ENCODE results near the gene CHRM4. TPM values are rescaled to one million over a fixed set of nuclear protein-coding genes. Genes with fewer than 3 reads are reported as not detected.

CHRM4 gene
- total RNA-seq, 1 donor from 2014 or later = 8.5 TPM

DNA sequence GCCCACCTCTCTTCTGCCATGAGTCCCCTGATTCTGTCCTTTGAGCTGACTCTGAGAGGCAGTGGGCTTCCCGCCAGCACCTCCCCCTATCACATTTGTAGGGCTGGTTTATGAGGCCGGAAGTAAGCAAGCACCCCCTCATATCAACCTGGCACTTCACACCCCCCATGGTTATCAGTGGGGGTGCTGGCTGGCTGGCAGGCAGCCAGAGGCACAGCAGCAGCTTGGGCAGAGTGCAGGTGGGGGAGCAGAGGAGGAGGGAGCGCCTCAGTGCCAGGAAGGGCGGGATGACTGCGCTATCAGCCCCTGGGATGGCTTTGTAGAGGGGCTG lies 22.9 kb upstream of the CHRM4 start:
- H3K27ac Mint-ChIP-seq (ENCODE audit: unreplicated experiment) = no peak overlapping the region
- peaks cover 30% of the 10 kb centered on the region for H3K4me1 Mint-ChIP-seq (ENCODE audit: low read depth, unreplicated experiment)
- H3K27me3 Mint-ChIP-seq (ENCODE audit: unreplicated experiment) = peaks cover 7% of the 10 kb centered on the region
- peaks cover 9% of the 10 kb centered on the region for H3K9me3 Mint-ChIP-seq (ENCODE audit: unreplicated experiment)
- H3K4me3 Mint-ChIP-seq (ENCODE audit: unreplicated experiment) = no peak overlapping the region
- TF ChIP-seq, protein P1, sequence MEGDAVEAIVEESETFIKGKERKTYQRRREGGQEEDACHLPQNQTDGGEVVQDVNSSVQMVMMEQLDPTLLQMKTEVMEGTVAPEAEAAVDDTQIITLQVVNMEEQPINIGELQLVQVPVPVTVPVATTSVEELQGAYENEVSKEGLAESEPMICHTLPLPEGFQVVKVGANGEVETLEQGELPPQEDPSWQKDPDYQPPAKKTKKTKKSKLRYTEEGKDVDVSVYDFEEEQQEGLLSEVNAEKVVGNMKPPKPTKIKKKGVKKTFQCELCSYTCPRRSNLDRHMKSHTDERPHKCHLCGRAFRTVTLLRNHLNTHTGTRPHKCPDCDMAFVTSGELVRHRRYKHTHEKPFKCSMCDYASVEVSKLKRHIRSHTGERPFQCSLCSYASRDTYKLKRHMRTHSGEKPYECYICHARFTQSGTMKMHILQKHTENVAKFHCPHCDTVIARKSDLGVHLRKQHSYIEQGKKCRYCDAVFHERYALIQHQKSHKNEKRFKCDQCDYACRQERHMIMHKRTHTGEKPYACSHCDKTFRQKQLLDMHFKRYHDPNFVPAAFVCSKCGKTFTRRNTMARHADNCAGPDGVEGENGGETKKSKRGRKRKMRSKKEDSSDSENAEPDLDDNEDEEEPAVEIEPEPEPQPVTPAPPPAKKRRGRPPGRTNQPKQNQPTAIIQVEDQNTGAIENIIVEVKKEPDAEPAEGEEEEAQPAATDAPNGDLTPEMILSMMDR (IDR thresholded peaks at IDR 0.05; ENCODE audit: partially characterized antibody, unreplicated experiment) = no peak
- H3K36me3 Mint-ChIP-seq (ENCODE audit: unreplicated experiment) = no peaks in the 10 kb centered on the region
- DNase-seq = no peak

DNA sequence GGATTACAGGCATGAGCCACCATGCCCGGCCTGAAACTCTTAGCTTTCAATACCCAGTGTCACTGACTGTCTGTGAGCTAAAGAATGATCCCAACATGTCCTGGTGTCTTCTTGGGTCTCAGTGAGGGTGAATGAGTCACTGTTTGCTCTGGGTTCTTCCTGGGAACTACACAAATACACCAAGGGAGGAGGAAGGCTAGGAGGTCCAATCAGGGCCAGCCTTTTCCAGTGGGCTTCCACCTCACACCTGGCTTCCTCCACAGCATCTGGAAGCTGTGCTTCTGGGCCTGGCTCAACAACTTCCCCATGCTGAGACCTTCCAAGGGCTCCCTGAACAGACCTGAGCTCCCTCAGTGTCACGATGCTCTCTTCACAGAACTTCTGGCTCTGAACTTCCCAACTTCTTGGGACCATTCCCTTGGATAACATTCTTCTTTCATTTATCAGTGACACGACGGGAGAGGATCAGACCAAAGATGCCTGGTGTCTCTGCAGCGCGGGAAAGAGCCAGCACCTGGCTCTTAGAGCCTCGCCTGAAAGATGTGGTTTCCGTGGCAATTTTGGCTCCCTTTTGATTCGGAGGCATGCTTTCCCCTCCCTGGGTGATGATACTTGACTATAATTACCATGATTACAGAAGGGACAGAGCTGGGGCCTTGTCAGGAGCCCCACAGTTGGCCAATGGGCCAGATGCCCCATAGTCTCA lies 22.3 kb upstream of the CHRM4 start:
- peaks cover 9% of the 10 kb centered on the region for H3K9me3 Mint-ChIP-seq (ENCODE audit: unreplicated experiment)
- peaks cover 26% of the 10 kb centered on the region for H3K4me1 Mint-ChIP-seq (ENCODE audit: low read depth, unreplicated experiment)
- no peak overlapping the region for H3K4me3 Mint-ChIP-seq (ENCODE audit: unreplicated experiment)
- H3K36me3 Mint-ChIP-seq (ENCODE audit: unreplicated experiment) = no peaks in the 10 kb centered on the region
- no peak overlapping the region for H3K27ac Mint-ChIP-seq (ENCODE audit: unreplicated experiment)
- DNase-seq = no peak
- TF ChIP-seq, protein P1 (IDR thresholded peaks at IDR 0.05; ENCODE audit: partially characterized antibody, unreplicated experiment) = no peak
- H3K27me3 Mint-ChIP-seq (ENCODE audit: unreplicated experiment) = peaks cover 7% of the 10 kb centered on the region

DNA sequence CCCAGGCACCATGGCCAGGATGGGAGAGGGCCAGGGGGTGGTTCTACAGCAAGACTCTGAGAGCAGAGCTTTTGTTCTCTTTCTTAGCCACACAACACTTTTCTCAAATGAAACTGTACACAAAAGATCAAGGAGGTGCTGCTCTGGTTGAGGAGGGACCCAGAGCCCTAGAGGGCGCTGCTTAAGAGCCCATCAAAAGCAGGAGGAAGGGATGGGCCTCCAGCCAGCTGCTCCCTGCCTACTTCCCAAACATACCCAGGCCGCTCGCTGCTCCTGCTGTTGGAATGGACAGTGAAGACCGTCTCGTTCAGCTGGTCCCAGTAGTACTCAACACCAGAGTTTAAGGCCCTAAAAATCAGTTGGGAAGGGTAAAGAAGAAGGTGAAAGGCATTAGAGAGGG lies 18.4 kb upstream of the CHRM4 start:
- H3K9me3 Mint-ChIP-seq (ENCODE audit: unreplicated experiment) = peaks cover 11% of the 10 kb centered on the region
- peaks cover 7% of the 10 kb centered on the region for H3K27me3 Mint-ChIP-seq (ENCODE audit: unreplicated experiment)
- TF ChIP-seq, protein P1 (IDR thresholded peaks at IDR 0.05; ENCODE audit: partially characterized antibody, unreplicated experiment) = no peak
- H3K4me1 Mint-ChIP-seq (ENCODE audit: low read depth, unreplicated experiment) = peaks cover 16% of the 10 kb centered on the region
- H3K36me3 Mint-ChIP-seq (ENCODE audit: unreplicated experiment) = no peaks in the 10 kb centered on the region
- H3K27ac Mint-ChIP-seq (ENCODE audit: unreplicated experiment) = peak overlapping the region; percentile 70
- peak overlapping the region; percentile 38 for H3K4me3 Mint-ChIP-seq (ENCODE audit: unreplicated experiment)
- DNase-seq = peak; percentile 59

DNA sequence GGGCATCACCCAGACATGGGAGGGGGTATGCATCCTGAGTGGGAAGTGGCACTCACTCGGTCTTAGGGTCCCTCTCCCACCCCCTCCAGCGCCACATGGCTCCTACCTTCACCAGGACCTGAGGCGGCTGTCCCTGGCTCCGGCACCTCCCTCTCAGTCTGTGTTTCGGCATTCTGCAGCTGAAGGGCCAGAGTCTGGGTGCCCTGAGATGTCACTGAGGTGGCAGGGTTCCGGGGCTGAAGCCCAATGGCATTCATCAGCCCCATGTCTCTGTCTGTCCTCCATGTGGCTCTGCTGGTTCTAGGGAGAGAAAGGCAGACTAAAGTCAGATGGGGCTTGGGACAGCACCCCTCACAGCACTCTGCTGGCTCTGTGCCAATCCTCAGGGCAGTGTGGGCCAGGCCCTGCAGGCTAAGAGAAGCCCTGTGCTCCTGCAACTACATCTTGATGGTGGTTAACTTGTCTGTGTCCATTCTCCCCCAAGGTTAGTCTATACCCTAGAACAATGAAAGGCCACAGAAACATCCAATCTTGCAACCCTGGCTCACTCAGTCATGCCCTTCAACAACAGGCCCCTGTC lies 16.9 kb upstream of the CHRM4 start:
- DNase-seq = no peak
- H3K4me1 Mint-ChIP-seq (ENCODE audit: low read depth, unreplicated experiment) = peaks cover 17% of the 10 kb centered on the region
- H3K27ac Mint-ChIP-seq (ENCODE audit: unreplicated experiment) = peak overlapping the region; percentile 33
- TF ChIP-seq, protein P1 (IDR thresholded peaks at IDR 0.05; ENCODE audit: partially characterized antibody, unreplicated experiment) = no peak
- H3K4me3 Mint-ChIP-seq (ENCODE audit: unreplicated experiment) = no peak overlapping the region
- H3K27me3 Mint-ChIP-seq (ENCODE audit: unreplicated experiment) = peaks cover 11% of the 10 kb centered on the region
- peaks cover 9% of the 10 kb centered on the region for H3K9me3 Mint-ChIP-seq (ENCODE audit: unreplicated experiment)
- H3K36me3 Mint-ChIP-seq (ENCODE audit: unreplicated experiment) = no peaks in the 10 kb centered on the region

DNA sequence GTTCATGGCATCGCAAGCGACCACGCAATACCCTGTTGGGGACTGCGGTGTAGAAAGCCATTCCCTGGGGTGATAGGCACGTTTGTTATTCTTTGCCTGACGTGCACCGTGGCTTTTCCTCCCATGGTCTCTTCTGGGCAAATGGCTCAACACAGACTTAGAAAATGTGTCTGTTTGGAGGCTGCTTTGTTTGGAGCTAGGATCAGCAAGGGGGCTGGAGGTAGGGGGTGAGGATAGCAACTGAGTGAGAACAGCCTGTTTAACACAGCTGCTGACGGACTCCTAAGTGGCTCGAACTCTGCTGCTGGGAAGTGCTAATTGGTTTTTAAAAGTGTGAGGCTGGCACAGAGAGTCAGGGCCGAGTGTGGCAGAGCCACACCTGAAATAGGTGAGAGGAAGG lies 16.1 kb upstream of the CHRM4 start:
- DNase-seq = no peak
- H3K36me3 Mint-ChIP-seq (ENCODE audit: unreplicated experiment) = no peaks in the 10 kb centered on the region
- peaks cover 17% of the 10 kb centered on the region for H3K4me1 Mint-ChIP-seq (ENCODE audit: low read depth, unreplicated experiment)
- peaks cover 11% of the 10 kb centered on the region for H3K9me3 Mint-ChIP-seq (ENCODE audit: unreplicated experiment)
- H3K27me3 Mint-ChIP-seq (ENCODE audit: unreplicated experiment) = peaks cover 11% of the 10 kb centered on the region
- no peak overlapping the region for H3K4me3 Mint-ChIP-seq (ENCODE audit: unreplicated experiment)
- peak overlapping the region; percentile 59 for H3K27ac Mint-ChIP-seq (ENCODE audit: unreplicated experiment)
- TF ChIP-seq, protein P1 (IDR thresholded peaks at IDR 0.05; ENCODE audit: partially characterized antibody, unreplicated experiment) = no peak

Measured in glutamatergic neuron (in vitro differentiated cells).